Dermis microvascular lymphatic vessel endothelial cell (primary cell): Measurements from ENCODE around the gene CYP26B1. TPM values are rescaled to one million over a fixed set of nuclear protein-coding genes. Genes with fewer than 3 reads are reported as not detected.

Source experiments
- DNase-seq, 2 donors: peaks; one replicate each; pipeline versions ENCODE4 v3.0.0 to v3.0.0-alpha.2; 2010; ENCODE audit warnings: low read depth in 2 of 2
- total RNA-seq: library from RNA; depleted of rRNA; stranded (reverse); fragments of >200 nt; gene quantifications from 2 replicates; pipeline ENCODE4 v1.2.1, GENCODE V29; 2014

Gene CYP26B1
- total RNA-seq, 1 donor from 2014 or later: not detected

- DNase-seq: no peak
Measured at GRCh38 chr2:72155737-72156136, 8.1 kb upstream of the CYP26B1 start.

DNA sequence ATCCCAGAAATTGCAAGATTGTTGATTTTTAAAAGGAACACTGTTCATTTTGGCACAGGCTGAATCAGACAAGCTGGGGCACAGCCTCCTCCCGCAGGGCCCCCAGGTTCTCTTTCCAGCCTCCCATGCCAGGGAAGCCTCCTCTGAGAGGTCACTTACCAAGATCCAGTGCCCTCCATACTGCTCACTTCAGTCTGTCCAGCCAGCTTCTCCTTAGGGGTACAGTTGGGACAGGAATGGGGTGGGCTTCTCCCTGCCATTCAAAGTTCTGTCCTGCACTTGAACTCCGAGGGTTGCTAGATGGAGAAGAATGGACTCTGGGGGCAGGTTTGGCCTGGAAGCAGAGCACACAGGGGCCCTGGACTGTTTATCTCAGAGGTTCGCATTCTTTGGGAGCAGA lies 7.5 kb upstream of the CYP26B1 start:
- no peak for DNase-seq

DNA sequence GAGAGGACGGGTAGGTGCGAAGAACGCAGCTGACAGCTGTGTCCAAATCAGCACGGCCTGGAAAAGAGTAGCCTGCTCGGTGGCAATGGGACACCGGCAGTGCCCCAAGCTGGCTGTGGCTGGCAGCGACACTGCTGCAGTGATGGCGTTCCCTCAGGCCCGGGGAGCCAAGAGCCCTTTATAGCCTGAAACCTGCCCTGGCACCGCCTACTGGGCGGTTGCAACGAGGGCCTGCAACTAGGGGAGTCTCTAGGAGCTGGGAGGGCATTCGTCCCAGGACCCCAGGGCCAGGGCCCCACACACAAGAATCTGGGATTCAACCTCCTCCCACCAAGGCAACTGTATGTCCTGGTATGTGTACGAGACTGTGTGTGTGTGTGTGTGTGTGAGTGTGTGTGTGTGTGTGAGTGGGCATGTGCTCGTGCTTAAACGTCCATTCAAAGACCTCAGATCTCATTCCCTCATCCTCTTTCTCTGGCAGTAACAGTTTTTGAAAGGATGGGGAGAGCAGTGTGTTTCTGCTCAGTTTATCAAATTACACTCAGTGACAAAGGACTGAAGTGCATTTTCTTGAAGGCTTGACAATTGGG lies 6.8 kb upstream of the CYP26B1 start:
- DNase-seq: no peak

- no peak for DNase-seq
Measured at GRCh38 chr2:72153924-72154323, 6.3 kb upstream of the CYP26B1 start.

- DNase-seq: no peak
Measured at GRCh38 chr2:72153026-72153791, 5.5 kb upstream of the CYP26B1 start.

- no peak for DNase-seq
Measured at GRCh38 chr2:72150861-72151356, 3.2 kb upstream of the CYP26B1 start.

- DNase-seq: peak; percentile 36 to 72
Measured at GRCh38 chr2:72150157-72150860, 2.6 kb upstream of the CYP26B1 start.

- DNase-seq: no peak
Measured at GRCh38 chr2:72149556-72150156, 2.0 kb upstream of the CYP26B1 start.

DNA sequence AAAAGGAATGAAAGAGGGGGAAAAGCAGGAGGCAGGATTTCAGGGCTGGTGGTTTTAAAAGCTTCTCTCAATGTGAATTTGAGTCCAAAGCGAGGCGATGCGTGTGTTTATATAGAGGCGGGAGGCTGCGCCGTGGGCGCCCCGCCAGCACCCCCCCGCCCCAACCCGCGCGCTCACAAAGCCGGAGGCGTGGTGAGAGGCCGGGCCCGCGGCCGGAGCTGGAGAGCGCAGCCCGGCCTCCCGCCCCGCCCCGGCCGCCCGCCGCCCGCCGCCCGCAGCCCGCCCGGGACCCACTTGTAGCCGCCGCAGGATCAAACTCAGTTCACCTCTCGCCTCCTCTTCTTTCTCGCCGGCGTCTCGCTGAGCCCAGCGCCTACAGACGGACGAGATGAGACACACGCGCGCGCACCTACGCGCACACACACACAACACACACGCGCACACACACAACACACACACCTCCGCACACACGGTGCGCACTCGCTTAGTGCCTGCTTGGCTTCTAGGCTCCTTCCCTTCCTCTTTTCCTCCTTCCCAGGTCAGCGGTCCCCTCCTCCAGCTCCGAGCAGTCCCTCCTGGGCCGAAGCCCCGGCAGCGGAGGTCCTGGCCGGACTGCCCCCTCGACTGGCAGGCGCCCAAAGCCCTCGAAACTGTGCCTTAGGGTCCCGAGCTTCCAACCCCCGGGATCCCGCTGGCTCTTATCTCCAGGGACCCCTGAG lies 1.3 kb upstream of the CYP26B1 start:
- DNase-seq: peak in 1 of 2 donors; percentile 38

DNA sequence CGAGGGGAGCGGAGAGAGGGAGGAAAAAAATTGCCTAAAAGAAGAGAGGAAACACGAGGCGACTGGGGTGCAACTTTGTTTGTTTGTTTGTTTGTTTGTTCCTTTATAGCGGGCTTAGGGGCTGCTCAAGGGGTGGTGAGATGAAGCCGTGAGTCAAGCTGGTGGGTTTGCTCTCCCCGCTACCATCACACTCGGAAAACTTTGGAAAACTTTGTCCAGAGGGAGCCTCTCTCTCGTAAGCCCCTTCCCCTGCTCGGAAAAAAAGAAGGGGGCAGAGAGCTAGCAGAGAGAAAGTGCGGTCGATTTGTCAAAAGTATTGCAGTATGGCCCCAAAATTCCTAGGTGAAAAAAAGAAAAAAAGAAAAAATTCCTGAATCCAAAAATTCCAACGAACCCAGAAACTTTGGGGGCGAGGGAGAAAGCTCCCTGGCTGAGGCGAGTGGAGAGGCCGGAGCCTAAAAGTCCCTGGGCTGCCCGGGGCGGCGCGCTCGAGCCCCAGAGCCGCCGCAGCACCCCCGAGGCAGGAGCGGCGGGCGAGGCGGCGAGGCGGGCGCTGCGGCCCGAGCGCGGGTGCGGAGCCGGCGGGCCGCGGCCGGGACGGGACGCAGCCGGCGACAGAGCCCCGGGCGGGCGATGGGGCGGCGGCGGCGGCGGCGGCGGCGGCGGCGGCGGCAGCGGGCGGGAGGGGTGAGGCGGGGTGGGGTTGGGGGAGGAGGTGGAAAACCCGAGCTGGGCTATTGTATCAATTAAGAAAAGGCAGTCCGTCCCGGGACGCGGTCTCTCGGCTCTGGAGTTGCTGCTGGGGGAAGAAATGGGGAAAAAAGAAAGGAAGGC lies 558 bp upstream of the CYP26B1 start:
- DNase-seq: no peak

DNA sequence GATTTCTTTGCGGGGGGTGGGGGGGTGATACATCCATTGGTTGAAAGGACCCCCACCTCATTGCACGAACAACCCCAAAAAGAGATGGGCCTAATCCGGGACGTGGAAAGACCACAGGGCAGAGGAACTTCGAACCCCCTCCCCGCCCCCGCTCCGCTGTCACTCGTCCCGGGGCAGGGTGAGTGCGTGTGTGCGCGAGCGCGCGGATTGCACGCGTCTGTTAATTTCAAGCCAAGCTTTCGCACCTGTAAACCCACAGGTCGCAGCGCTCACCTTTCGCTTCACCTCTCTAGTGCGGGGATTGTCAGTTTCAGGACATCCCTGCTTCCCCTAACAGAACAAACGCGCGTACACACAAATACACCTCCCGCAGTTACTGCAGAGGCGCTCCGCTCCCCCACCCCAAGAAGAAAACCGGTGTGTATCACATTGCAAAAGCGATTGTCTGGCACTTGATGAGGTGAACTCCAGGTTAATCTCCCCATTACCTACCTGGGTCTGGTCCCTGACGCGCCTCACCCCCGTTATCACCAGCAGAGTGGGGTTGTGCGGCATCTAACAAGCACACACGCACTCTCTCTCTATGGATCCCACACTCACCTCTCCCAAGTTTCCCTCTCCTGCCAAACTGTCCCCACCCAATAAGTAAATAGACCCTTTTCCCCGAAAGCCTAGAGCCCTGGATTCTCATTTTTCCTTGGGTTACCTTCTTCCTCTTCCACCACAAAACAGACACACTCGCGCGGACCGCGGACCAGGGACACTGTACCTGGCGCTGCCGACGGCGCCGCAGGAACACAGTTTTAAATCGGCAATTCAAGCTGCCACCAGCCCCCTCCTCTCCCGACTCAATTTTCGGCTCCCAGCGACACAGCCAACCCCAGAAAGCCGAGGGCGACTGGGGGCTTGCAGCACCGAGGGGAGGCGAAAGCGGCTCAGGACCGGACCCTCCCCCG lies 1.0 kb downstream of the CYP26B1 start:
- no peak for DNase-seq

- no peak for DNase-seq
Measured at GRCh38 chr2:72145658-72146329, 1.9 kb downstream of the CYP26B1 start.

DNA sequence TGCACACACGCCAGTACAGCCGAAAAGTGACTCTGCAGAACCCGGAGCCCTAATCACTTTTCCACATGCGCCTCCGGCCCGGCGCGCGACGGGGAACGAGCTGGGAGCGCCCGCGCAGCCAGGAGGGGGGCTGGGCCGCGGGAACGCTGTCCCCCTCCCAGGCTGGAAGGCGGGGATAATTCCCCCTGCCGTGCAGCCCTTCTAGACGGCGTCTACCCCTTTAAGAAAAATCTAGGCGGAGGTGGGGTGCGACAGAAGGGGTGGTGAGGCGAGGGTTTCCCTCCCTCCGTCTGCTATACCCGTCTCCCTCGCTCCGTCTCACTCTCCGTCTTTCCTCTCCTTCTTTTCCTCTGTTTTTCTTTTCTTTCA lies 2.4 kb downstream of the CYP26B1 start:
- DNase-seq: no peak

GRCh38 chr2:72144632-72145288 lies 2.9 kb downstream of the CYP26B1 start:
- no peak for DNase-seq

DNA sequence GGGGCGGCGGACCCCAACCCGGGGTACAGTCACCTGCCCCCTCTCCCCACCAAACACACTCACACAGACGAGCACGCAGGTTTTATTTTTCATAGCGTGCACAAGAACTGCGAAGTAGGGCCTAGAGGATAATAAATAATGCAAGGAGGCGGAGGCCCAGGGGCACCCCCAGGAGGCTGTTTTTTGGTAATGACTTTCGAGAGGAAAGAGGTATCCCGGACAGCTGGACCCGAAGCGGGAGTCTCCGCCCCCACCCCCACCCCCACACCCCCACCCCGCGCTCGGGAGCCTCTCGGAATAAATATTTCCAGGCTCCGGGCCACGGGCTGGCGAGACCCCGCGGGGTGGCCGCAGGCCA lies 3.4 kb downstream of the CYP26B1 start:
- no peak for DNase-seq

DNA sequence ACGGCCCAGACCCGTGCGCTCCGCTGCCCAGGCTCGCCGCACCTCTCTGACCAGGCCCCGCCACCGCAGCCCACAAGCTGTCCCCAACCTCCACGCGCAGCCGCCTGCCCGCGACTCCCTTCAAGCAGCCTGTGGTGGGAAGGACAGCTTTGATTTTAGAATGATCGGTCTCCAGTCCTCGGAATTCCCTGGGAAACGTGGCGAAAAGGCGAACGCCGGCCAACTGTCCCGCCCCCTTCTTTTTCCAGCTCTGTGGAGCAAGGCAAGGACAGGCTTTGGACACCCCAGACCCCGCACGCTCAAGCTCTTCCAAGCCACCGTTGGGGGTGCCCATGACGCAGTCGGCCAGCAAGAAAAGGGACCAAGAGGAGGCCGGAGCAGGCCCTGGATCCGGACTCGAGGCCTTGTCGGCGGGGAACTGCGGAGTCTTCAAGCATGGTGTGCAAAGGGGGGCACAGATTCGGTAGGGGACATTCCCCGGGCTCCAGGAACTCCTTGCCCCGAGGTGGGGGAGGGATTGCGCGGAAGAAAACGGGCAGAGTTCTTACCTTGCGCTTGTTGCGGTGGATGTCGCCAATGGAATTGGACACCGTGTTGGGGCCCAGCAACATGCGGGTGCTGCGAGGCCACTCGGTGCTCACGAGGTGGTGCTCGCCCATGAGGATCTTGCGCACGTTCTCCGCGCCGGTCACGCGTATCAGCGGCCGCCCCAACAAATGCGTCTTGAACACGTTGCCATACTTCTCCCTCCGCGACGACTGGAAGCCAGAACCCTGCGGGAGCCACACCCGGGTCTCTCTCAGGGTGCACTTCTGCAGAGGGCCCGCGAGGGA lies 4.0 kb downstream of the CYP26B1 start:
- DNase-seq: no peak
